Renal cortical epithelial cell (primary cell): ENCODE measurements around the gene MICAL1. TPM values are rescaled to one million over a fixed set of nuclear protein-coding genes. Genes with fewer than 3 reads are reported as not detected.

ENCODE experiments used
- DNase-seq: peaks from one replicate; pipeline ENCODE4 v3.0.0-alpha.2; 2011; ENCODE audit warnings: low read depth
- total RNA-seq: library from RNA; depleted of rRNA; stranded (reverse); fragments of >200 nt; gene quantifications from 2 replicates; pipeline ENCODE4 v1.2.3, GENCODE V29; 2014

Gene MICAL1
- total RNA-seq = 37.9 and 41.2 TPM in 2 replicates

- no peak for DNase-seq
Observed at GRCh38 chr6:109455437-109456110, at the start of gene MICAL1. Gene MICAL1 (minus strand): TSS chr6:109455772. CDS start chr6:109454196, 1,576 bp downstream.

- no peak for DNase-seq
Observed at GRCh38 chr6:109503327-109504224, 48.0 kb upstream of the MICAL1 start.

GRCh38 chr6:109498936-109499335 is 43.4 kb upstream of the MICAL1 start:
- no peak for DNase-seq

GRCh38 chr6:109498052-109498451 is 42.5 kb upstream of the MICAL1 start:
- DNase-seq = no peak

- no peak for DNase-seq
Observed at GRCh38 chr6:109496036-109496772, 40.6 kb upstream of the MICAL1 start.

- DNase-seq = no peak
Observed at GRCh38 chr6:109493865-109494264, 38.3 kb upstream of the MICAL1 start.

- no peak for DNase-seq
Observed at GRCh38 chr6:109491207-109491938, 35.8 kb upstream of the MICAL1 start.

- DNase-seq = no peak
Observed at GRCh38 chr6:109490713-109491112, 35.1 kb upstream of the MICAL1 start.

- no peak for DNase-seq
Observed at GRCh38 chr6:109488001-109488400, 32.4 kb upstream of the MICAL1 start.

GRCh38 chr6:109486068-109486467 is 30.5 kb upstream of the MICAL1 start:
- DNase-seq = peak; percentile 33

- DNase-seq = no peak
Observed at GRCh38 chr6:109485266-109485935, 29.8 kb upstream of the MICAL1 start.

- DNase-seq = no peak
Observed at GRCh38 chr6:109484122-109484521, 28.6 kb upstream of the MICAL1 start.

- no peak for DNase-seq
Observed at GRCh38 chr6:109483735-109484057, 28.1 kb upstream of the MICAL1 start.

GRCh38 chr6:109482905-109483734 is 27.5 kb upstream of the MICAL1 start, which contains the start of gene ZBTB24:
Gene ZBTB24 (minus strand): TSS chr6:109483219. CDS start chr6:109482026, 1,193 bp downstream.
- peak; percentile 53 for DNase-seq

- DNase-seq = no peak
Observed at GRCh38 chr6:109480993-109481480, 25.5 kb upstream of the MICAL1 start.

GRCh38 chr6:109478841-109479624 is 23.5 kb upstream of the MICAL1 start:
- no peak for DNase-seq

- DNase-seq = no peak
Observed at GRCh38 chr6:109478222-109478805, 22.7 kb upstream of the MICAL1 start.

GRCh38 chr6:109477725-109478124 is 22.2 kb upstream of the MICAL1 start:
- peak; percentile 74 for DNase-seq

GRCh38 chr6:109477184-109477583 is 21.6 kb upstream of the MICAL1 start:
- DNase-seq = no peak
